ENCODE measurements around the gene CYP4F22.

GRCh38 chr19:15555021-15555420 is 46.7 kb downstream of the CYP4F22 start:
- TF ChIP-seq CTCF (IDR thresholded peaks at IDR 0.05) (no peak), POLR2A (IDR thresholded peaks at IDR 0.05) (no peak), POLR2AphosphoS5 (IDR thresholded peaks at IDR 0.05) (no peak)

Measured in prostate gland (tissue), 2 donors.